Measurements from ENCODE around the gene OTULIN.

DNA sequence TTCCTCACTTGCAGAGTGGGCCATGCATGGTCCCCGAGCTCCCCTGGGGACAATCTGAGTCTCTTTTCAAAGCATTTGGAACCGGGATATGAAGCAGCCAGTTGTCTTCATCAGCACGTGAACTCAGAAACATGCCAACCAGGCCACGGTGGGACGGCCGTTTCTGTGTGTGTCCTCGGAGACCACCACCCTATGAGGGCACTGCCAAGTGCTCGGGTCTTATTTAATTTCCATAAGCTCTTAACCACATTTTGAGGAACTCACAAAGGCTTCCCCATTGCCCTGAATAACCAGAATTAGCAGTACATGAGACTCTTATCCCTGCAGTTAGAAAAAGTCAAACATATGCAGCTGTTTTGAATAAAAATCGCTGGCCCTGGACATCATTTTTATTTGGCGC is 60.1 kb downstream of the OTULIN start:
- TF ChIP-seq, protein P1, sequence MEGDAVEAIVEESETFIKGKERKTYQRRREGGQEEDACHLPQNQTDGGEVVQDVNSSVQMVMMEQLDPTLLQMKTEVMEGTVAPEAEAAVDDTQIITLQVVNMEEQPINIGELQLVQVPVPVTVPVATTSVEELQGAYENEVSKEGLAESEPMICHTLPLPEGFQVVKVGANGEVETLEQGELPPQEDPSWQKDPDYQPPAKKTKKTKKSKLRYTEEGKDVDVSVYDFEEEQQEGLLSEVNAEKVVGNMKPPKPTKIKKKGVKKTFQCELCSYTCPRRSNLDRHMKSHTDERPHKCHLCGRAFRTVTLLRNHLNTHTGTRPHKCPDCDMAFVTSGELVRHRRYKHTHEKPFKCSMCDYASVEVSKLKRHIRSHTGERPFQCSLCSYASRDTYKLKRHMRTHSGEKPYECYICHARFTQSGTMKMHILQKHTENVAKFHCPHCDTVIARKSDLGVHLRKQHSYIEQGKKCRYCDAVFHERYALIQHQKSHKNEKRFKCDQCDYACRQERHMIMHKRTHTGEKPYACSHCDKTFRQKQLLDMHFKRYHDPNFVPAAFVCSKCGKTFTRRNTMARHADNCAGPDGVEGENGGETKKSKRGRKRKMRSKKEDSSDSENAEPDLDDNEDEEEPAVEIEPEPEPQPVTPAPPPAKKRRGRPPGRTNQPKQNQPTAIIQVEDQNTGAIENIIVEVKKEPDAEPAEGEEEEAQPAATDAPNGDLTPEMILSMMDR (IDR thresholded peaks at IDR 0.05) = no peak
- TF ChIP-seq POLR2AphosphoS5 (IDR thresholded peaks at IDR 0.05) (no peak), EP300 (IDR thresholded peaks at IDR 0.05) (no peak)
